ENCODE data around the gene APOA4. TPM values are rescaled to one million over a fixed set of nuclear protein-coding genes. Genes with fewer than 3 reads are reported as not detected.

The APOA4 gene
- total and polyA plus RNA-seq, 2 of the 13 experiments (the other 11 are each of a cell fraction or from before 2014, with no cell fraction given): 3.8 to 7.2 TPM

- TF ChIP-seq PRDM10 (CRISPR knock-in tag; IDR thresholded peaks at IDR 0.05; ENCODE audit: low read depth) (0 out of 2 replicates have a peak, but pooled peaks have one; percentile 17), NFYB (CRISPR knock-in tag; IDR thresholded peaks at IDR 0.05) (no peak), KDM5B (CRISPR knock-in tag; IDR thresholded peaks at IDR 0.05; ENCODE audit: borderline replicate concordance) (peak; percentile 82; the same call in 1 of the 2 replicates), NCOA5 (CRISPR knock-in tag; IDR thresholded peaks at IDR 0.05) (no peak), ZIK1 (CRISPR knock-in tag; IDR thresholded peaks at IDR 0.05; ENCODE audit: borderline replicate concordance, low read depth) (no peak), NFE2L2 (IDR thresholded peaks at IDR 0.05; ENCODE audit: low read length) (no peak), U2AF1 (optimal IDR thresholded peaks at IDR 0.05; ENCODE audit: low read depth, low read length) (no peak), AKAP8 (CRISPR knock-in tag; IDR thresholded peaks at IDR 0.05) (no peak), IKZF4 (CRISPR knock-in tag; IDR thresholded peaks at IDR 0.05; ENCODE audit: borderline replicate concordance, low read depth, not compliant biosample characterization) (no peak), EP300 (IDR thresholded peaks at IDR 0.05; ENCODE audit: low read depth in 2 of 2, low read length in 2 of 2) (no peak), EP300 (CRISPR knock-in tag; IDR thresholded peaks at IDR 0.05; ENCODE audit: borderline replicate concordance) (no peak; the same call in 1 of the 2 replicates), MZF1 (CRISPR knock-in tag; IDR thresholded peaks at IDR 0.05; ENCODE audit: borderline replicate concordance) (no peak), XRCC5 (optimal IDR thresholded peaks at IDR 0.05; ENCODE audit: low read length) (peak; percentile 47), ZSCAN29 (CRISPR knock-in tag; conservative IDR thresholded peaks at IDR 0.05) (no peak), ZNF441 (CRISPR knock-in tag; IDR thresholded peaks at IDR 0.05; ENCODE audit: borderline replicate concordance) (0 out of 2 replicates have a peak, but pooled peaks have one; percentile 49), DPF2 (CRISPR knock-in tag; IDR thresholded peaks at IDR 0.05; ENCODE audit: borderline replicate concordance, low read depth) (no peak), ZNF207 (IDR thresholded peaks at IDR 0.05; ENCODE audit: borderline replicate concordance) (no peak), SOX5 (CRISPR knock-in tag; IDR thresholded peaks at IDR 0.05; ENCODE audit: borderline replicate concordance) (peak; percentile 50; the same call in 1 of the 2 replicates), ZNF274 (CRISPR knock-in tag; IDR thresholded peaks at IDR 0.05) (no peak), SKIL (CRISPR knock-in tag; IDR thresholded peaks at IDR 0.05; ENCODE audit: borderline replicate concordance) (peak; percentile 51; the same call in 1 of the 2 replicates), ZNF747 (CRISPR knock-in tag; IDR thresholded peaks at IDR 0.05; ENCODE audit: borderline replicate concordance) (no peak; the same call in 1 of the 2 replicates), PATZ1 (CRISPR knock-in tag; IDR thresholded peaks at IDR 0.05) (peak; percentile 70)
These were observed 31.9 kb downstream of the APOA4 start (continued) for GRCh38 chr11:116791002-116791812.

All from HepG2 (cell line).